HG02943 (cell line): ENCODE results near the gene RBM4B.
"Not testable (repeated sequence)": the region's sequence is repeated elsewhere in the genome, so short reads cannot be mapped to it uniquely, and the experiment has no call there.

ENCODE experiments used
- ATAC-seq: cut with Tn5 transposase; IDR thresholded peaks from one replicate; pipeline ENCODE4 v1.9.1; 2021; ENCODE audit warnings: mild to moderate bottlenecking, low read depth, moderate library complexity; ENCODE audit not compliant: unreplicated experiment

Gene RBM4B

DNA sequence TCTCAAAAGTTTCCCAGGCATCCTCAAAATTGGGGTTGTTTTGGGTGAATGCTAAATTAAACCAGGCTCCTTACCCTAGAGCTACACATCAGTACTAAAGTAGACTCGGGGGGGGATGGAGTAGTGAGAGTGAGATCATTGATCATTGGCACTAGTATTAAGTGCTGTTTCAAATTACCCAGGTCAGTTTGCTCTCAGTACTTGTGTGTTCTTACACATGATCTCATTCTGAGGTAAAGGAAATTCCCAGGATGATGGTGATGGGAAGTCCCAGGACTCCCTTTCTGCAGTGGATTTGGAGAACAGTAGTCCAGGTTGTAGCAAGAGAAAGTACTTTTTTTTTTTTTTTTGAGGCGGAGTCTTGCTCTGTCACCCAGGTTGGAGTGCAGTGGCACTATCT lies 26.7 kb downstream of the RBM4B start:
- ATAC-seq = no peak

DNA sequence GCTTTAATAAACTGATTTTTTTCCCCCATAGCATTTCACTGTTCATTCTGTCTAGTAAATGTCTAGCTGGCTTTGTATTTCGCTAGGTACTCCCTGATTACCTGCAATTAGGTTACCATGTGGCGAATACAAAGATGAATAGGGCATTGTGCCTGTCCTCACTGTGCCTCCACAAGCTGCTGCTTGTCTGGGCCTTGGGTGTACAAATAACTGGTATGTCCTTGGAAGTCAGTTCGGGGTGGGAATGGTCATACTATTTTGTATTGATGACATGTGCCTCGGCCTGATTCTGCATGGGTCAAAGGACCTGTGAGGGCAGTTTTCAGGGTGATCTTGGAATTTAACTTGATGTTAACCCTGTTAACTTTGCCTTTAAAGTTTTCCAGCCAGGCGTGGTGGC lies 27.8 kb downstream of the RBM4B start:
- no peak for ATAC-seq

DNA sequence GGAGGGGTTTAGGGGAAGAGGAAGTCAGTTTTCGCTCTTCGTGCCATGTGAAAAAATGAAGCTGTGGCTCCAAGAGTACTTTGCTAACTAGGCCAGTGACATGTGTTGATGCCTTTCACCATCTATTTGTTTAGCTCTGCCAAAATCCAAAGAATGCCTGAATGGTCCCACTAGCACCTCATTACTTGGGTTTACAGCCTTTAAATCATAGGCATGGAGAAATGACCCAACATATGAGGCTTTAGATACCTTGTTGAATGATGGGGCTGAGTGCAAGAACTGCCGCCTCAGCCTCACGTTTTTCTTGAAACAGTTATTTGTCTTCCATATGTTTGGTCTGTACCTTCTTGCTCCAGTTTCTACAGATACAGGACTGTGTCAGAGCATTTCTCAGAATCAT lies 30.9 kb downstream of the RBM4B start:
- no peak for ATAC-seq

DNA sequence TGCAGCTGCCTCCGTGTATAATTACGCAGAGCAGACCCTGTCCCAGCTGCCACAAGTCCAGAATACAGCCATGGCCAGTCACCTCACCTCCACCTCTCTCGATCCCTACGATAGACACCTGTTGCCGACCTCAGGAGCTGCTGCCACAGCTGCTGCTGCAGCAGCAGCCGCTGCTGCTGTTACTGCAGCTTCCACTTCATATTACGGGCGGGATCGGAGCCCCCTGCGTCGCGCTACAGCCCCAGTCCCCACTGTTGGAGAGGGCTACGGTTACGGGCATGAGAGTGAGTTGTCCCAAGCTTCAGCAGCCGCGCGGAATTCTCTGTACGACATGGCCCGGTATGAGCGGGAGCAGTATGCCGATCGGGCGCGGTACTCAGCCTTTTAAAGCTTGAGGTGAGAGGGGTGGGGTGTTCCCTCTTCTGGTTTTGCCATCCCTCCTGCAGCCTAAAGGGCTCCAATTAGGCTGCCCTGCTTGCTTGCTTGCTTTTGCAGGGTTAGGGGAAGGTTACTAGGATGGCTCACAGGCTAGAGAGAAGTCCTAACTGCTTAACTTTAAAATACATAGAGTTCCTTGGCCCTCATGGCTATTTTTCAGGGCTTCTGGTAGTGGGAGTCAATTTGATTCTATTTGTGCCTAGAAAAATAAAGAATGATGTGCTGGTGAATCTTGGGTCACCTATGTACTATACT lies 33.8 kb downstream of the RBM4B start:
- no peak for ATAC-seq

DNA sequence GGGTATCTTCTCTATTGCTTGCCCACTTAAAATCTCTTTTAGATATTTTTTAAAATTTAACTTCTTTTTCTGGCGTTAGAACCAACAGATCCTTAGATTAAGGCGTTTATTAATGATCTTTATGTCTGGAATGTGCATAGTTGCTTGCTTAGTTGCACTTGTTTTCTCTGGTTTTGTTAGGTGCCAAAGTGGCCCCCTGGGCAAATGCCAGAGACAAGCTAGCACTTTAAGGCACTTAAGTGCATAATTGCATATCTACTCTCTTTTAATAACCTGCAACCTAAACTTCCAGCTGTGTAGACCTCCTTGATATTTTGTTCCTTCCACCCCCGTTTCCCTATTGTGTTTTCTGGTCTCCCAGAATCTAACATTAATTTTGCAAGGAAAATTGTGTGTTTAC lies 35.9 kb downstream of the RBM4B start:
- ATAC-seq = no peak

DNA sequence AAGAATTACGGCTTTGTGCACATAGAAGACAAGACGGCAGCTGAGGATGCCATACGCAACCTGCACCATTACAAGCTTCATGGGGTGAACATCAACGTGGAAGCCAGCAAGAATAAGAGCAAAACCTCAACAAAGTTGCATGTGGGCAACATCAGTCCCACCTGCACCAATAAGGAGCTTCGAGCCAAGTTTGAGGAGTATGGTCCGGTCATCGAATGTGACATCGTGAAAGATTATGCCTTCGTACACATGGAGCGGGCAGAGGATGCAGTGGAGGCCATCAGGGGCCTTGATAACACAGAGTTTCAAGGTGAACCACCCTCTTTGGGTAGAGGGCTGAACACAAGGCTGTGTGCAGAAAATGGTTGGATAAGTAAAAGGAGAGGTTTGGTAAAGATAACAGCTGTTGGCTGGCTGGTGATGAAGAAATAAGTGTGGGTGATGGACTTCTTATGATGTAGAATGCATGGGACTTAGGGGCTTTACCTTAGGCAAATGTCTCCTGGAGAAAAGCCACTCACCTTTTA lies 37.8 kb downstream of the RBM4B start:
- ATAC-seq = not testable (repeated sequence)

DNA sequence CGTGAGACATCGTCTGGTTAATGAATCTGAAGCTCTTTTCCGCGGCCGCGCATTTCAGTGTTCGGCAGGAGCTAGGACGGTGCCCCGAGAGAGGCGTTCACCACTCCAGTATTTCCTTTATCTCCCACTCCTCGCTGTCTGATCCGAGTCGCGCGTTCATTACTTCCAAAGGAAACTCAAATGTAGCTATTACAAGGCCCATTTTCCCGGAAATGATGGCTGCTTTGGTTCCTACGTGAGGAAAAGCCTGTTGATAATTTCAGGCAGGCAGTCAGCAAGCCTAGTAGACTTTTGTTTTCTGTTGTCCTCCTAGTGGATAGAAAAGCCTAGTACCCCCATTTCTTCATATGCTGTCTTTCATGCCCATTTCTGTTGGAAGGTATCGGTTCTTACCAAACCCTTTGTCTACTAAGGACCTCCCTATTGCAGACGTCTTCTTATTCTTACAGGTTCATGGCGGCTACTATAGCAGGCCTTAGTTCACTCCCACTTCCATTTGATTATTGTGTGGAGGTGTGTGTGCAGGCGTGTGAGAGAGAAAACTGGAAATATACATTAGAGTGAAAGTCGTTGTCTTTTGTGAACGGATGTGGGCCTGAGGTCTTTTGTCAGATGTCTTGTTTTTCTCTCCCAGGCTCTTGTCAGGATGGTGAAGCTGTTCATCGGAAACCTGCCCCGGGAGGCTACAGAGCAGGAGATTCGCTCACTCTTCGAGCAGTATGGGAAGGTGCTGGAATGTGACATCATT lies 38.4 kb downstream of the RBM4B start:
- ATAC-seq = no peak

DNA sequence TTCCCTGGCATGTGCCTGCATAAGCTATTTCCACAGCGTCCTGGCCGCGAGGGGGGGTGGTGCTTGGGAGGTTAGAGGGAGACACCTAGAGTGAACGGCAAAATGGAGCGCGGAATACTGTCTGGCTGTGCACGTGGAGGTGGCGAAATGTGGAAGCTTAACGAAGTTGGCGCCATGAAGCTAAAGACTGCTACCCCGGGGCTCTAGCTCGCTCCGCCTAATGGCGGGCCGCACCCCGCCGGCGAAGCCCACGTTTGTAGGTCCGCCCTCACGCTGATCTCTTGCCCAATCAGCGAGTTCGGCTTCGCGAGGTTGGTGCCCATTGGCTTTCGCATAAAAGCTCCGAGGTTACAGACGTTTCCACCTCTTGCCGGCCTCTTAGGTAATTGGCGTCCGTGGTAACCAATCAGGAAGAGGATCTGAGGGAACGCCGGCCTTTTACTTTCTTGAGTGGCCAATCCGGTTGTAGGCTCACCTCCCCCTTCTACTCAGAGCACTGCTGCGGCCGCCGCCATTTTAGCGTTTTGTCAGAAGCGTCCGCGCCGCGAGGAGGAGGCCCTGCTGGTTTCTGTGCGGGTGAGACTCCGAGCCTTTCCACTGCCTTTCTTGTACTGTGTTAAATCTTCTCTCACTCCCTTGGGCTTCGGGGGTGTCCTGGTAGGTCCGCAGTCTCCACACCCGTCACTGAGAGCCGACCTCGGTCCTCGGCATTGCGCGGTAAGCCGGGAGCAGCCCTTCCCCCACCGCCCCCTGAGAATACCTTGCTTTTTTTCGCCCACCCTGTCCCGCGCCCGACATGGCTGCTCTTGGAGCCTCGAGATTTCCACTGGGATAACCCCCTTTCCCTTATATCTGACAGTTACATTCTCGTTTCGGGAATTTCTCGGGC lies 39.3 kb downstream of the RBM4B start, which contains the start of gene RBM4:
Gene RBM4, plus strand, starts transcription at position 527 of the 889 bp plus-strand sequence. CDS start 1,009 bp downstream, outside the sequence.
- peak; percentile 95 for ATAC-seq

DNA sequence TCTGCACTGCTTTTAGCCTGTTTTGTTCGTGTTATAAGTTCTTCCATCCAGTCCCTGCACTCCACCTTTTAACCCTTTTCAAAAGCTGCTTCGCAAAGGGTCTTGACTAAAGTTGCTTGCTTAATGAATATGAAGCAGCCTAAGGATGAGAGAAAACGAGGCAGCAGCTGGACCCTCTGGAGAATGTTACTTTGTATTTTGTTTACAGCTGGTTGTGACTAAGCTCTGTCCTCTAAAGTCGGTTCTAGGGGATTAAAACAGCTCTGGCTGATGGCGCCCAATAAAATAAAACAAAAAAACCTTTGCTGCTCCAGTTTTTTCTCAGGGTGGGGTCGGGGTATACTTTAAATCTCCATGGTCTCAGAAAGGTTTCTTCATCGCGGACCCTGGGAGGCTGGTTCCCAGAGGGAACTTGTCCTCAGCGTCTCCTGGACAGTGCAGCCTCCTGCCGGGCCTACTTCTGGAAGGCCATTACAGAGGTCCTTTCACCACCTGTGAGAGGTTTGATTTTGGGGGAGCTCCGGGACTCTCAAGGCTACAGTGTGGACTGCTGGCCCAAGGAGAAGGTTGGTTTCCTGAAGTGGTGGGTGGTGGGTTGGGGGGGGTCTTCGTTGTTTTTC lies 40.0 kb downstream of the RBM4B start:
- peak; percentile 3 for ATAC-seq

DNA sequence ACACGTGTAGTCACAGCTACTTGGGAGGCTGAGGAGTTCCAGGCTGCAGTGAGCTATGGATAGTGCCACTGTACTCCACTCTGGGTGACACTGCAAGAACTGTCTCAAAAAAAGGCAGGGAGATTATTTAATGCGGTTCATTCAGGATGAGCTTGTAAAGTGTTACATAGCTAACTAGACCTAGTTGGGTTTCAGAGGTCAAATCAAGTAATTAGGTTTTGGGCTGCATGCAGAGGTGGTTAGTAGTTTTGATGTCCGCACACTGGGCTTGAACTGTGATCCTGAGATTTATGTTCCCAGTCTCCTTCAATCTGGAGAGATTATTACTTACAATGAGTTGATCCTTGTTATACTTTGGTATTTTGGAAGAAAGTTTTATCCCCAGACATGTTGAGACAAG lies 41.3 kb downstream of the RBM4B start:
- ATAC-seq = no peak

DNA sequence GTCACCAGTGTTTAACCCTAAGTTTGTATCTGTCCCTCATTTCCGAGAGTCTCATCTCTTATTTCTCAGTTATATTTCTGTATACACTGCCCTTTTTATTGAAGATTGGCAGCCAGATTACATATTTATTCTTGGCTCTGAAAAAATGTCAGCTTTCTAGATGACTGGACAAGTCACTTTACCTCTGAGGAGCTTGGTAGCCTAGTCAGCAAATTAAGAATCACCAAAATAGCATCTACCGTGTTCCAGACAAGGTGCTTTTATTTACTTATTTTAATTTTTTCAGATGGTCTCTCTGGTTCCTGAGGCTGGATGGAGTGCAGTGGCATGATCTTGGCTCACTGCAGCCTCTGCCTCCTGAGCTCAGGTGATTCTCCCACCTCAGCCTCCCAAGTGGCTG lies 44.7 kb downstream of the RBM4B start:
- ATAC-seq = no peak

DNA sequence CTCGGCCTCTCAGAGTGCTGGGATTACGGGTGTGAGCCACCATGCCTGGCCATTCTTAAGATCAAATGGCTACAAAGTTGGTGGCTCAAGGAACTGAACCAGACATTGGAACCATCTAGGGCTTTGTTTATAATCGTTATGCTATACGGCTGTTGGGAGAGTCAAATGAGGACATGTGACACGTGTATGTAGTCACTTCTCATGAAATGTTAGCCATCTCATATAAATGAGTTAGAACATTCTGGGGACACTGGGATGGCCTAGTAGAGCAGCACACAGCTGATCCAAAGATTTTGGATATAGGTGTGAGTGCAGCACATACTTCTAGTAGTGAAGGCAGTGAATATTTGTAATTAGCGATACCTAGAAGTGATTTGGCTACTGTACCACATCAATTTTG lies 45.8 kb downstream of the RBM4B start:
- no peak for ATAC-seq

DNA sequence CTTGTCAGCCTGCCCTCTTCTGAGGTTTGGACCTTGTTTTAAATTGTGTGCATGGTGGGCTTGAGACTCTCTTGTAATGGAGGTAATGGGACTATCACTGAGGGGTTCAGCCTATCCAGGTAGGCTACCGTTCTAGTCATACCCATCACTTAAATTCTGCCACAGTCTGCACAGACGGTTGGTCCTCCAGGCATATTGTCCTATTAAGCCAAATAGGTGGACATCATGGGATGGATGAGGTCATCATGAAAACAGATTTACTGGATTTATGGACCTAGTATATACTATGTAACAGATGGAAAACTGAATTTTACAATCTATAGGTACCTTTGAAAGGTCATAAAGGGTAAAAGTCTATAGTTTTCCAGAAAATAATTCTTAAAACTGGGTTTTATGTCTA lies 48.3 kb downstream of the RBM4B start:
- no peak for ATAC-seq

DNA sequence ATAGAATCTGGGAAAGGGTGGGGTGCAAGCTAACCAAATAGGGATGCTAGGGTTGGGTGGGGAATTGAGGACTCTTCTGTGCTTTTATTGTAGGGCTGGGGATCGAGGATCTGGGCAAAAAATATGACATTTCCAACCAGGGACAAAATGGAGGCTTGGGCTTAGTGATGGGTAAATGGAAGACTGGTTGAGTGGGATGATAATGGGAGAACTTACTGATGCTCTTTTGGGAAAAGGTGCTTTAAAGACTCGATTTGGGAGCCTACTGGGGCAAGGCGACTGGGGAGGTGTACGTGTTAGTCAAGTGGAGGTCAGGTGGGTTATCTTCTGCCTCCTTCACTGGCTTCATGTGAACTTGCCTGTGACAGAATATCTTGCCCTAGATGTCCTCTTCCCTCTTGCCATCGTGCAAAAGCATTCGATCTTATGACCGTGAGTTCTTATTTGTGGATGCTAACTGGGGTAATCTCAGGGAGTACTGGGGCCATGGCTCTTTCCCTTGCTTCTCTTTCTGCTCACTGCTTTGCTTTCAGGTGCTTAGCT lies 49.6 kb downstream of the RBM4B start:
- ATAC-seq = no peak

DNA sequence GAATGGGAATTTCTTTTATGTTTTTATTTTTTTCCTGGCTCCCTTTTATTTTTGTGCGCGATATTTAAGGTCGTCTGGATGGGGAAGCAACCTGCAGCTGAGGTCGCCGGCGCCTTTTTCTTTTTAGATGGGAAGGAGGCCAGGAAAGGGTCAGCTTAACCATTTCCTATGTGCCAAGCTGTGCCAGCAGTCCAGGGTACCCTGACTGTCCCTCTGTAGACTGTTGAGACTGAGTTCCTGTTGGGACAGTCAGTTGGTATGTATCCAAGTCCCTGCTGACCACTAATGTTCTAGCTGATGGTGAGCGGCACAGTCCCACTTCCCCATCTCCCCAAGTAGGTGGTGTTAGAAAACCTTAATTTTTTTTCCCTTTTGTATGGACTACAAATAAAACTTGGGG lies 50.8 kb downstream of the RBM4B start:
- no peak for ATAC-seq

DNA sequence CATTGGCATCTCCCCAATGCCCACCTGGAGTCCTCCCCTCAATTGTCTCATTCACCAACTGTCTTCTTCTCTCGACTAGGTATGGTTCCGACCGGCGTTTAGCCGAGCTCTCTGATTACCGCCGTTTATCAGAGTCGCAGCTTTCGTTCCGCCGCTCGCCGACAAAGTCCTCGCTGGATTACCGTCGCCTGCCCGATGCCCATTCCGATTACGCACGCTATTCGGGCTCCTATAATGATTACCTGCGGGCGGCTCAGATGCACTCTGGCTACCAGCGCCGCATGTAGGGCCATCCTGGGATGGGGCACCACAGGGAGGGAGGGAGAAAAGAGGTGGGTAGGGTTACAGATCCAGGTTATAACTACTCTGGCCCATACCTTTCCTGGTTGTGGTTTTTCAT lies 51.3 kb downstream of the RBM4B start:
- ATAC-seq = no peak

DNA sequence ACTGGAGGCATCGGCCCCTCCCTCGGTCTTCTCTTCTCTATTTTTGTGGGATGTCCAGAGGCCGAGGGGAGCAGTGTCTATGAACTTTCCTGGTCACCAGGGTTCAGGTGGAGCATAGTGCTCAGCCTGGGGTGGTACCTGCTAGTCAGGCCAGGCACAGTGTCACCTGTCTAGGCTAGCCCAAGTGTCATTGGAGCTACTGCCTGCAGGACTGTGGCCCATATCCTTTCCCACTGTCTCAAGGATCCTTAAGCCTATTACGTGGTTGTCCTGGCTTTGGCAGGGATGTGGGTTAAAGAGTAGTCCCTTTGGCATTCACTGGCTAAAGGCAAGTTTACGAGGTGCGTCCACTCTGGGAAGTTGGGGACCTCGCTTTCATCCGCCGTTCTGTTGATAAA lies 51.9 kb downstream of the RBM4B start:
- no peak for ATAC-seq

DNA sequence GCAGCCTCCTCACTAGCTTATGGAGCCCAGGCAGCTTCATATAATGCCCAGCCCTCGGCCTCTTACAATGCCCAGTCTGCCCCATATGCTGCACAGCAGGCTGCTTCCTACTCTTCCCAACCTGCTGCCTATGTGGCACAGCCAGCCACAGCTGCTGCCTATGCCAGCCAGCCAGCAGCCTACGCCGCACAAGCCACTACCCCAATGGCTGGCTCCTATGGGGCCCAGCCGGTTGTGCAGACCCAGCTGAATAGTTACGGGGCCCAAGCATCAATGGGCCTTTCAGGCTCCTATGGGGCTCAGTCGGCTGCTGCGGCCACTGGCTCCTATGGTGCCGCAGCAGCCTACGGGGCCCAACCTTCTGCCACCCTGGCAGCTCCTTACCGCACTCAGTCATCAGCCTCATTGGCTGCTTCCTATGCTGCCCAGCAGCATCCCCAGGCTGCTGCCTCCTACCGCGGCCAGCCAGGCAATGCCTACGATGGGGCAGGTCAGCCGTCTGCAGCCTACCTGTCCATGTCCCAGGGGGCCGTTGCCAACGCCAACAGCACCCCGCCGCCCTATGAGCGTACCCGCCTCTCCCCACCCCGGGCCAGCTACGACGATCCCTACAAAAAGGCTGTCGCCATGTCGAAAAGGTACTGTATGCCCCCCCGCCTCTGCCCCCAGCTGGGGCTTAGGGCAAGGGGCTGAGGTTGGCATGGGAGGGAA lies 52.5 kb downstream of the RBM4B start:
- ATAC-seq = no peak

DNA sequence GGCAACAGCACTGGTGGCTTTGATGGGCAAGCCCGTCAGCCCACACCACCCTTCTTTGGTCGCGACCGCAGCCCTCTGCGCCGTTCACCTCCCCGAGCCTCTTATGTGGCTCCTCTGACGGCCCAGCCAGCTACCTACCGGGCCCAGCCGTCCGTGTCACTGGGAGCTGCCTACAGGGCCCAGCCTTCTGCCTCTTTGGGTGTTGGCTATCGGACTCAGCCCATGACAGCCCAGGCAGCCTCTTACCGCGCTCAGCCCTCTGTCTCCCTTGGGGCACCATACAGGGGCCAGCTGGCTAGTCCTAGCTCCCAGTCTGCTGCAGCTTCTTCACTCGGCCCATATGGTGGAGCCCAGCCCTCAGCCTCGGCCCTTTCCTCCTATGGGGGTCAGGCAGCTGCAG lies 53.2 kb downstream of the RBM4B start:
- ATAC-seq = no peak
